Caco-2 (cell line): Measurements from ENCODE around the gene PTPRG. TPM values are rescaled to one million over a fixed set of nuclear protein-coding genes. Genes with fewer than 3 reads are reported as not detected.
"Not testable (repeated sequence)": the region's sequence is repeated elsewhere in the genome, so short reads cannot be mapped to it uniquely, and the experiment has no call there.

Experiments used
- BruUV-seq: library from RNA; stranded (reverse); fragments of 400-500 nt; replicated peaks from 2 replicates; lab custom pipeline; 2021; lab: Mats Ljungman, UMichigan
- CTCF ChIA-PET: fragments of 300-600 bp; sonication (Branson Sonifier 250); formaldehyde crosslinking; loops from one replicate; lab custom pipeline; 2022; ENCODE audit warnings: antibody characterized with exemption; lab: Charles Lee
- POLR2A ChIA-PET: fragments of 300-600 bp; sonication (Branson Sonifier 250); formaldehyde crosslinking; loops from one replicate; lab custom pipeline; 2022; ENCODE audit warnings: antibody characterized with exemption; lab: Charles Lee
- DNase-seq, 2 experiments: peaks; one replicate each; pipeline versions ENCODE4 v3.0.0 to v3.0.0-alpha.2; 2020 to 2022
- H3K27me3 ChIP-seq: replicated peaks from 2 replicates; pipeline ENCODE4 v1.6.0; 2011; ENCODE audit warnings: low read length; ENCODE audit not compliant: control insufficient read depth, insufficient read depth
- H3K36me3 ChIP-seq: 2 replicates; pipeline ENCODE4 v1.5.1; 2011; ENCODE audit warnings: low read length; ENCODE audit not compliant: control insufficient read depth, insufficient read depth
- H3K4me1 ChIP-seq: fragments of 250-450 bp; sonication (Bioruptor Pico); 2 replicates; pipeline ENCODE4 v1.5.1; 2020; ENCODE audit warnings: mild to moderate bottlenecking
- H3K4me3 ChIP-seq: 2 replicates; pipeline ENCODE4 v1.5.1; 2011; ENCODE audit warnings: low read depth, mild to moderate bottlenecking, control low read depth, low read length
- H3K9me3 ChIP-seq: fragments of 250-450 bp; sonication (Bioruptor Pico); 2 replicates; pipeline ENCODE4 v1.5.1; 2020; ENCODE audit warnings: mild to moderate bottlenecking, moderate library complexity
- H3K27ac Mint-ChIP-seq: one replicate; pipeline ENCODE4 v1.8.0; 2022; ENCODE audit warnings: mixed read lengths; ENCODE audit not compliant: unreplicated experiment
- H3K27me3 Mint-ChIP-seq: one replicate; pipeline ENCODE4 v1.8.0; 2022; ENCODE audit warnings: mixed read lengths; ENCODE audit not compliant: insufficient read depth, unreplicated experiment
- H3K36me3 Mint-ChIP-seq: one replicate; pipeline ENCODE4 v1.8.0; 2022; ENCODE audit warnings: mild to moderate bottlenecking, mixed read lengths; ENCODE audit not compliant: insufficient read depth, unreplicated experiment
- H3K4me1 Mint-ChIP-seq: one replicate; pipeline ENCODE4 v1.8.0; 2022; ENCODE audit warnings: low read depth, mixed read lengths; ENCODE audit not compliant: unreplicated experiment
- H3K4me3 Mint-ChIP-seq: one replicate; pipeline ENCODE4 v1.8.0; 2022; ENCODE audit warnings: mild to moderate bottlenecking, moderate library complexity, mixed read lengths; ENCODE audit not compliant: unreplicated experiment
- H3K9me3 Mint-ChIP-seq: one replicate; pipeline ENCODE4 v1.8.0; 2022; ENCODE audit warnings: mixed read lengths; ENCODE audit not compliant: unreplicated experiment
- CTCF ChIP-seq, 2 experiments: fragments of 200-600 bp in 1 of 2; IDR thresholded peaks; 1 replicate in 1 of 2; 2 replicates in 1 of 2; pipeline versions ENCODE4 v1.5.1 to v1.8.0; 2011 to 2022; ENCODE audit warnings: antibody characterized with exemption in 1 of 2, control low read depth in 1 of 2, inconsistent platforms in 1 of 2, low read depth in 1 of 2, low read length in 1 of 2, mild to moderate bottlenecking in 1 of 2, moderate library complexity in 1 of 2; ENCODE audit not compliant: insufficient read depth in 1 of 2, severe bottlenecking in 1 of 2, unreplicated experiment in 1 of 2
- intact Hi-C: fragments of 100-400 bp; cut with micrococcal nuclease; formaldehyde crosslinking; loops from one replicate; pipeline ENCODE4 v1.10.0; 2022; ENCODE audit not compliant: unreplicated experiment
- total RNA-seq: library from RNA; stranded (reverse); gene quantifications from 2 replicates; pipeline ENCODE4 v1.2.3, GENCODE V29; 2022

PTPRG gene
- total RNA-seq, 1 experiment from 2014 or later, result 46.4 TPM

- ChIA-PET CTCF (no interaction called here), POLR2A (no interaction called here)
- TF ChIP-seq CTCF (IDR thresholded peaks at IDR 0.05; ENCODE audit: insufficient read depth in 1 of 2, low read depth in 1 of 2, low read length in 1 of 2, severe bottlenecking in 1 of 2, unreplicated experiment in 1 of 2), result no peak
- Mint-ChIP-seq H3K36me3 (no peaks in the 10 kb centered on the region), H3K4me3 (no peak overlapping the region), H3K4me1 (no peaks in the 10 kb centered on the region), H3K27ac (no peak overlapping the region), H3K9me3 (no peaks in the 10 kb centered on the region), H3K27me3 (no peaks in the 10 kb centered on the region)
- Histone ChIP-seq H3K9me3 (no peaks in the 10 kb centered on the region), H3K27me3 (no peaks in the 10 kb centered on the region), H3K4me3 (no peak overlapping the region), H3K4me1 (no peaks in the 10 kb centered on the region), H3K36me3 (no peaks in the 10 kb centered on the region)
- intact Hi-C loops, result no loop called here
- no peak for DNase-seq
- no TSS peak for BruUV-seq
These were observed 15.7 kb upstream of the PTPRG start for GRCh38 chr3:61545716-61546115.

GRCh38 chr3:61547625-61548024 lies 13.7 kb upstream of the PTPRG start:
- Mint-ChIP-seq H3K9me3 (no peaks in the 10 kb centered on the region), H3K27me3 (no peaks in the 10 kb centered on the region), H3K27ac (no peak overlapping the region), H3K36me3 (no peaks in the 10 kb centered on the region), H3K4me3 (no peak overlapping the region), H3K4me1 (no peaks in the 10 kb centered on the region)
- H3K4me3 ChIP-seq, result no peak overlapping the region
- no peak for DNase-seq
- H3K27me3 ChIP-seq, result no peaks in the 10 kb centered on the region
- H3K4me1 ChIP-seq, result no peaks in the 10 kb centered on the region
- BruUV-seq, result no TSS peak
- no peak for TF ChIP-seq CTCF (IDR thresholded peaks at IDR 0.05; ENCODE audit: insufficient read depth in 1 of 2, low read depth in 1 of 2, low read length in 1 of 2, severe bottlenecking in 1 of 2, unreplicated experiment in 1 of 2)
- POLR2A ChIA-PET, result interaction anchor here (0.6 kb wide), 1 partner anchor 14 kb away, joined by 6 read pairs; the partner anchor contains the start of gene PTPRG
- CTCF ChIA-PET, result no interaction called here
- H3K9me3 ChIP-seq, result no peaks in the 10 kb centered on the region
- intact Hi-C loops, result no loop called here
- H3K36me3 ChIP-seq, result no peaks in the 10 kb centered on the region

GRCh38 chr3:61552704-61553103 lies 8.7 kb upstream of the PTPRG start:
- H3K27ac Mint-ChIP-seq, DNase-seq, H3K9me3 ChIP-seq, H3K27me3 ChIP-seq, BruUV-seq, H3K27me3 Mint-ChIP-seq, H3K36me3 Mint-ChIP-seq, CTCF ChIA-PET, intact Hi-C loops, H3K36me3 ChIP-seq, H3K4me3 Mint-ChIP-seq, H3K4me1 ChIP-seq, H3K4me1 Mint-ChIP-seq, H3K9me3 Mint-ChIP-seq, H3K4me3 ChIP-seq: not testable (repeated sequence)
- POLR2A ChIA-PET, result interaction anchor here (0.7 kb wide), 1 partner anchor 464 kb away, joined by 3 read pairs; no protein-coding TSS in a partner anchor
